GM18498 (cell line): ENCODE data around the gene REV3L.
"Not testable (repeated sequence)": the region's sequence is repeated elsewhere in the genome, so short reads cannot be mapped to it uniquely, and the experiment has no call there.

Experiments
- ATAC-seq: cut with Tn5 transposase; IDR thresholded peaks from one replicate; pipeline ENCODE4 v1.9.1; 2021; ENCODE audit warnings: mild to moderate bottlenecking, moderate library complexity; ENCODE audit not compliant: unreplicated experiment

Gene REV3L

DNA sequence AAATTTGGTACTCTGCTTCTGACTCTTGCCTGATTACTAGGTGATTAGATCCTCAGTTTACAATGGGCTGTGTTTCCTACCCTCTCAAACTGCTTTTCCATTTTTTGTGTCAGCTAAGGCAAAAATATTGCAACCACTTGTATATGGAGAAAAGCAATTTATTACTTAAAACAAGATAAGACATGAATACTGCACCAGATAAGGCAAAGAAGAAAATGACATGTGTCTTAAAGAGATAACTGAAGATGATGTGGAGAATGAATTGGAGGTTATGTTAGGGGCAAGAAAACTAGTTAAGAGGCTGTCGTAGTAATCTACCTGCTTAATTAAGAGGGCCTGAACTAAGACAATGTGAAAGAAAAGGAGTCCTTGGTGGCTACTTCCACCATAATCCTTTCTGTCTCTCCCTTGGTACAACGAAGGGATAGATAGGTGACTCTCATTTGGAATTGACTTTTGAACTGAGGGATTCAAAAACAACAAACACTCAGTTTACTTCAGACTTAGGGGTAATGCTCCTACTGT is 16.3 kb upstream of the REV3L start:
- no peak for ATAC-seq

DNA sequence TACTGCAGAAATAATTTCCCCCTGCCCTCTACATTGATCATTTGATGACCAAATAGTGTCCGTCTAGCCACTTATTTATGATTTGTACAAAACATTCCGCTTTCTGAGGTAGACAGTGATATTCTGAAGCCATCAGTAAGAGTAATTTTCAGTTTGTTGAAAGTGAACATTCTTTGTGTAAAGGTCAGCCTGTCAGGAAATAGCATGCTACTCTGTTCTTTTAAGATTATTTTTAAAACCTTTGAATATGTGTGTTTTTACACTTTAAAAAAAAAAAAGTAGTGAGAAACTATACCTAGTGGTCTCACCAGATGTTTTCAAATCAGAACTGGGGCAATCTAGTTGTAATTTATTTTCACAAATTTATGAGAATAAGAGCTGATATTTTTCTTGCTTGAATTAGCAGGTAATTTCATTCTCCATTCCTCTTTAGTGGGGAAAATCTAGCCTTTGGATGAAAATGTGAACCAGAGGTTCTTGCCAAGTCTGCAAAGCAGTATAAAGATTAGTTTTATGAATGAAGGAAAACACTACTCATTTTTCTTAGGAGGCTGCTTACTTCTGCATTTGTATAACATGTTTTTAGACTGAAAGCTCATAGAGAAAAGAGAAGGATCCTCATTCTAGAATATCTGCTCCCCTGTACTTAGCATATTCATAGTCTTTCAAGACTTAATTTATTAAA is 12.1 kb upstream of the REV3L start:
- ATAC-seq: no peak

DNA sequence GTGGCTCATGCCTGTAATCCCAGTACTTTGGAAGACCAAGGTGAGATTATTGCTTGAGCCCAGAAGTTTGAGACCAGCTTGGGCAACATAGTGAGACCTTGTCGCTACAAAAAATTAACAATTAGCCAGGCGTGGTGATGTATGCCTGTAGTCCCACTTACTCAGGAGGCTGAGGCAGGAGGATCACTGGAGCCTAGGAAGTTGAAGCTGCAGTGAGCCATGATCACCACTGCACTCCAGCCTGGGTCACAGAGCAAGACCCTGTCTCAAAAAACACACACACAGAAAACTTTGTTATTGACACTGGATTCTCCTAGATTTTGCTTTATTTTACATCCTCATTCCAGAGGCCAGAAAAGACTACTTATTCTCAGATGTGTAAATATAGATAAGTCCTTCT is 9.5 kb upstream of the REV3L start:
- ATAC-seq: no peak

DNA sequence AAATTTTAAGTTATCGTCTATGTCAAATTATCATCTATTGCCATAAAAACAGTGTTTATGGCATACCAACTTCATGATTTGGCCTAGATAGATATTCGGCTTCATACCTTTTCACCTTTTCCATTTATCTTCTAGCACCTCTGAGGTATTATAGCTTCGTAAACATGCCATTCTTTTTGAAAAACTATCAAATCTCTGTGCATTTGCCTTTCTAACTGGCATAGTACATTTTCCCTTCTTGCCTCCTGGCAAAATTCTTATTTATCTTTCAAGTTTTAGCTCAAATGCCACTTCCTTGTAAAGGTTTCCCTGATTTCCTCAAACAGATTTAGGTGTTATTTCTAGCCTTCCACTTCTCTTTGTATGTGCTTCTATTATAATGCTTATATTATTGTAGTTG is 7.0 kb upstream of the REV3L start:
- no peak for ATAC-seq

DNA sequence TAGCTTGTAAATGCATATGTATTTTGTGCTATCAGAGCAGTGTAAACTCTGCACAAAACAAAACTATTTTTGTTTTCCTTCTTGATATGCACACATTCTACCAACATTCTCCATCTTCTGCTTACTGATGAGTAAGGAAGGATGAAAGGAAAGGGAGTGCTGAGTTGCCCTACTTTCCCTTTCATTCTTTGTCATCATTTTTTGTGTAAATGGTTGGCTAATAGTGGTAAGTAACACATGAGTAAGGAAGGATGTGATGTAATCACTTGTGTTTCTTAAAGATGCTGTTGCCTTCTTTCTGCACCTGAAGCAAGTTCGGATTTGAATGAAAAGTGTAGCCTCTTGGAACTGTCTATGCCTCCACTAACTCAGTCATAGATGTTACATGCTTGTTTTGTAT is 4.6 kb upstream of the REV3L start:
- no peak for ATAC-seq

DNA sequence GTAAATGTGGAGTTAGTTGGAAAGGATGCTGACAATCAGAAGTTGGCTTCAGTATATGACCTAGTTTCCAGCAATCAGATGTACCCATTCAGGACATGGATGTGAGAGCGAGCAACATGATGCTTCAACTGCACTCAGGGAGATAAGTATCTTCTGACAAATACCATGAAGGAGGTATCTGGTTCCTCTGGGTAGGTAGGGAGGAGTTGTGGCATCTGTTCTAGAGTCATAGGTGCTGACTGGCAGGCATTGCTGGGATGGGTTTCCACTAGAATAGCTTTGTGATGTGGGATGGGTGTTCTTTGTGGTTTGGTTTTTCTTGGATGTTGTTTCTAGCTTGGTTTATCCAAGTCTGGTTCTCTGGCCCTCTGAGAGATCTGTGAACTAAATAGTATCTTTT is 3.9 kb upstream of the REV3L start:
- ATAC-seq: no peak

DNA sequence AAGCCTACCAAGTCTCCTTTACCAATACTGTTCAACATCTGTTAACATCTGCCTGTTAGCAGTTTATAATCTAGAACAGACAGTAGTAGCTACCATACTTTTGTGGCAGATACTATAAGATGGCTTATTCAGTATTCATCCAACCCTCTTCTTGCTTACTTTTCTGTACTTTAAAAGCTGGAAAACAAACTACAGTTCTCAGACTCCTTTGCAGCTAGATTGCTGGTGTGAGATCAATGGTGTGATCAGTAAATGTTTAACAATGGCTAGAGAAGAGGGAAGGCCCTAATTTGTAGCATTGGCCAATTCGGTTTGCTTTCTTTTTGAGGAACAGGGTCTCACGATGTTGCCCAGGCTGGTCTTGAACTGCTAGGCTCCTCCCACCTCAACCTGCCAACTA is 3.5 kb upstream of the REV3L start:
- ATAC-seq: no peak

DNA sequence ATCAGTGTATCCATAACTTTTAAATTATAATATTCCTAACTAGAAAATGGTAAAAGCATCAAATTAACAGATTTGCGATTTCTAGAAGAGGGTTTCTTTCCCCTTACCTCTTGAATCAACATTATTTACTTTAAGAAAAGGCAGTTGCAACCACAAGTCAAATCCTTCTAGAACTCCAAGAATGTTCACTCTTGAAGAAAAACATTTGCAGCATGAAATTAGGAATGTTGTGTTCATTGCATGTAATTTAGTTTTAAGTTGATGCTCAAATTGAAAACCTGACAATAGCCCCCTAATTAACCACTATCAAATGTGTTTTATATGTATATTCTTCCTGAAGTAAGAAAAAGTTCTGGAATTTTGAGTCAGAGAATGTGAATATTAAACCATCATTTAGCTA is 2.3 kb upstream of the REV3L start:
- ATAC-seq: no peak

DNA sequence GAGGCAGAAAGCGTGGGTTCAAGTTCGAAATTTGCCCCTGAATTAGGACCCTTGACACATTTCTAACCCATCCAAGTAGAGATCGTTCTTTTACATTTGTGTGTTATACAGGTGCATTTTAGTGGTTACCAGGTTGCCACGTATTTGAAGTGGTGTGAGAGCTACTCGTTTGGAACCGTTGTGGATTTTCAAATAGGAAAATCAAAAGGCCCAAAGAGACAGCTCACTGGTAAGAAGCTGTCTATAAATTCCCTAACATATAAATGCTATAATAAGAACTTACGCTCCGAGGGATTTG is 1.6 kb upstream of the REV3L start:
- ATAC-seq: no peak

DNA sequence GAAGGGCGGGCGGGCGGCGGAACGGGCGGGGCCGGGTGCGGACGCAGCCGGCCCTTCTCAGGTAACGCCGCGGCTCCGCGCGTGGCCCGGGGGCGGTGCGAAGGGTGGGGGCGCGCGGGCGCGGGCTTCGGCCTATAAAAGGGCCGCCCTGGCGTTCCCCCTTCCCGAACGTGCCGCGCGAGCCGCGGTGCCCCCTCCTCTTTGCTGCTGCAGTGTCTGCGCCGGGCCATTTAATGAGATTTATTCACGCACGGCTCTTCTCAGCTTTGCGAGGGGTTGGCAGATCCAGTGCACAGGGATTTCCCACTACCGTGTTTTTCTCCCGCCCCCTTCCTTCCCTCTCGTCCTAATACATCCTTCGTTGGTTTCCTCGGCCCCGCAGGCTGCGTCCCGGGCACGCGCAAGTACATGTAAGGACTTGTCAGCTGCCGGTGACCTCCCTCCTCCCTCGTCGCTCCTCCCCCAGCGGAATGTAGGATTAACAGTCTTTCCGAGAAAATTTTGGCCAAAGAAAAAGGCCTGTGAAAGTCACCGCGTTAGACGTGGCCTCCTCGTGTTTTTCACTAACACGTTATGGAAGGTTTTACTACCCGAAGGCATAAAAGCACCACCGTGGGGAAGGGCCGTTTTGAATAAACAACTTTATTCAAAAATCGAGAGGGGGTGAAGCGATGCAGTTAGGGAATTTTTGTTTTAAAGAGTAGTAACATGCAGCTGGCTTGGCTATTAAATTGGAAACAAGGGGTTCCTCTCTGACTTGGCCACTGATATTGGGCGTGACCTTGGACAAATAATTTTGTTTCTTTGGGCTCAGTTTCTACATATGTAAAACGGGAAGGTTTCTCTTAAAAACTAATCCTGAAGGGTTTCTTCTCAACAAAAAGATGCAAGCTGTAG is 966 bp upstream of the REV3L start:
- peak; percentile 58 for ATAC-seq

DNA sequence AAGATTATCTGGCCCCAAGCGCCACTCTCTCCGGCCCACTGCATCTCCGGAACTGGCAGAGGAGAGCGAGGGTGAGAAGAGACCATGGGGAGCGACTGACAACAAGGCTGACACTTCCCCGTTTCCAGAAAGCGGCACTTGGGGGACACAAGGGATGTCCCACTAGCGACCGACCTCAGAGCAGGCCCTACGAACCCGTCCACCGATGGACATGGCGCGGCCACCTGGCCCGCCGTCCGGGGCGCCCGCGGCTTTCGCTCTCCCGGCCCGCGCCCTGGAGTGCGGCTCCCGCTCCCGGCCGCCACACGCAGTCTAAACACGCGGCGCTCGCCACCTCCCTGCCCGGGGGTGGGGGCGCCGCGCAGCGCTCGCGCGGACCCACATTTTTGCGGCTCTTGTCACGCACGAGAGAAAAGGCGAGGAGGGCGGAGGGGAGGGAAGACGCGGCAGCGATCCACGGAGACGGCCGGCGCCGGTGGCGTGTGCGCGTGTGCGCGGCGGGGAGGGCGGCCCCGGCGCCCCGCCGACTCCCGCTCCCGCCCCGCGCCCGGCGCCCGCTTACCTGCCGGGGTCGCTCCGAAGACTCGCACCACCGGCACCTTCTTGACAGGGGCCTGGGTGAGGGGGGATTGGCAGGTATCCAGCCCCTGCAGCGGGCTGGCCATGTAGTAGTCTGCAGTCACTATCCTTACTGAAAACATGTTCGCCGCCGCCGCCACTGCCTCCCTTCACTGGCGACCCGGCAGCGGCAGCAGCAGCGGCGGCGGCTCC is 645 bp downstream of the REV3L start:
- peak; percentile 26 for ATAC-seq

DNA sequence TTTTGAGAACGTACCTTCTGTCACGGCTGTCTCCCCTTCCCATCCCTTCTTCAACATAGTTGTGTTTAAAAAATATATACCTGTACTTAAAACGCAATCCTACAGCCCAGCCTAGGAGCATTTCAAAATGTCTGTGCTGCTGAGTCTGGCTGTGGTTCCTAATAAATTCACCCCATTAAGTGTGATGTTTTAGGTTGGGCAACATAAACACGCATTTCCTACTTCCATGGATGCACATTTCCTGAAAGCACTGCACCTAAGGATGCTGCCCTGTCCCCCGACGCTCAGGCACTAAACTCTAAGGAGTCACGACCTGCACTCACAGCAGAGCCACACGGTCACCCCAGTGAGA is 1.2 kb downstream of the REV3L start:
- ATAC-seq: no peak

DNA sequence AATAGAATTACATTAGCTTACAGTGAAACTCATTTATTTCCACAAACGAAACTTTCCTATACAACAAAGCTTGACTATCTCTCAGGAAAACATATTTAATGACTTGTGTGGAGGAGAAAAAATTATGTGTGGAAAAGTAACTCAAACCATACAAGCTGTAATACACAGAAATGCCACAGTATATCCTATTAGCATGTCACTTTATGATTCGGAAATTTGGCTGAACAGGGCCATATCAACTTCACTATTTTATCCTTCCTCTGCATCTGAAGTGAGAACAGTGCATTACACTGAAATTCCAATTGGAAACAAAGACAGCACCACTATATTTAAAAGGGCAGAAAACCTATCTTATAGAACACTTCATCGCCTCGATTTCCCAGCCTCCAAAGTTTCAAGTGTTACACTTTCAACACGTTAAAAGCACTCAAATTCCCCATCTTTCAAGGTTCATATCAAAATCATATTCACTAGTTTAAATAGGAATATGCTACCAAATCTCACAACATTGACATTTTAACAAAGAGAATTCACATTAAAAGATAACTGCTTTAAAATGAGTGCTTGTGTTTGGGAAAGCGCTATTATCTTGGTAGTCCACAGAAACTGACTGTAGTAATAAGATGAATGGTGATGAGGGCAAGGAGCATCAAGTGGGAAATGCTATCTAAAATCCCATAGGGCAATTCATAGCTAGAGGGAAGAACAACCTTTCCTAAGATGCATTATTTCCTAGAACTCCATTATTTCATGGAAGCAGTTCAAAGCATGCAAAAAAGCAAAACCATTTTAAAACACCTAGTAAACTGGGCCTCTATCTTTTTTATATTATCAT is 1.8 kb downstream of the REV3L start:
- no peak for ATAC-seq

DNA sequence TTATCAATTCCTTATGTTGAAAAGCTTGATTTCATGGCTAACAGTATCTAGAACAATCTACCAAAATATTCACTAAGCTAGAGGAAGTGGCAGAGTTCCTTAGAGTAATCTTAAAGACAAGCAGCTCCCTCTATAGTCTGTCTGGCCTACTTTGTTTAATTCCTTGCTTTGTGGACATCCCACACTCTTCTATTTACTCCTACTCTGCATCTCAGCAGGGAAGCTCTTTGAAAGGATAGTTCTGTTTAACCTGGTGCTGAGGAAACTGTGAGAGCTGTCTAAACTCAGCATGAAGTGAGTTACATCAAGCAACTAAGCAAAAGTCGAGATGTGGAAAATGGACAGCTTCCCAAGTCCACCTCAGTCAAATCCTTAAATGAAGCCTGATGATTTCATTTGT is 4.3 kb downstream of the REV3L start:
- ATAC-seq: no peak

DNA sequence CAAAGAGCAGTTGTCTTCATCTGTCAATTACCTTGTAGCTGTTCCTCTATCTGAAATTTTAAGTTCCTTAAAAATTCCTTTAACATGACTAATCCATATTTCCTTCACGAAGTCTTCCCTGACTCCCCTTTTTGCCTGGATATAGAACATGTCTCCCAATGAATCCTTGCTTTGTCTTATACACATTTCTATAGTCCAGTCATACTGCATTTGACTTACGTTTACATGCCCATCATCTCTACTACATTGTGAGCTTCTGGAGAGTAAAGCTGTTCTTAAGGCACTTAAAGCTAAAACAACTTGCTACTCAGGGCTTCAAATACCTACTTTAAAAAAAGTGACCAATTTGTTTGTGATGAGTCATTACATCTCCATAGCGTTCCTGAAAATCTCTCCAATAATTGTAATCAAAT is 4.9 kb downstream of the REV3L start:
- no peak for ATAC-seq

DNA sequence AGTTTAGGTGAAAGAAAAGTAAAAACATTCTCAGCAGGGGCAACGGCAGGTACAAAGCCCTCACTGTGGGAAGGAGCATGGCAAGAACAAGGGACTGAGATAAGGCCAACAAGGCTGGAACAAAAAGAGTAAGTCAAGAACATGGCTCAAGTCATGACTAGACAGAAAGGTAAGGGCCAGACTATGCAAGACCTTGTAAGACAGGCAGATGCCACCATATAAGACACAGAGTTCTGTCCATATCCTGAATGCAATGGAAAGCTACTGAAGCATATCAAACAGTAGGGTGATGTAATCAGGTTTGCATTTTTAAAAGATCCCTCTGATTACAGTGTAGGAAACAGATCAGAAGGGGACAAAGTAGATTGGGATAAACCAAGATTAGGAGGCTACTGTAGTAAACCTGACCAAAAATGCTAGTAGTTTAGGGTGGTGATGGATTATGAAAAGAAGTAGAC is 5.5 kb downstream of the REV3L start:
- ATAC-seq: no peak

DNA sequence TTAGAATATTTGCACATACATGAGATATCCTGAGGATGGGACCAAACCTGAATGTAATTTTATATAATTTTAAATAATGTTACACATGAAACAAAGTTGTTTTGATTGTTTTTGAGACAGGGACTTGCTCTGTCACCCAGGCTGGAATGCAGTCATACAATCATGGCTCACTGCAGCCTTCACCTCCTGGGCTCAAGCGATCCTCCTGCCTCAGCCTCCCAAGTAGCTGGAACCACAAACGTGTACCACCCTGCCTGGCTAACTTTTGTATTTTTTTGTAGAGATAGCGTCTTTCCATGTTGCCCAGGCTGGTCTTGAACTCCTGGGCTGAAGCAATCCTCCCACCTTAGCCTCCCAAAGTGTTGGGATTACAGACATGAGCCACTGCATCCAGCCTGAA is 7.0 kb downstream of the REV3L start:
- ATAC-seq: not testable (repeated sequence)

DNA sequence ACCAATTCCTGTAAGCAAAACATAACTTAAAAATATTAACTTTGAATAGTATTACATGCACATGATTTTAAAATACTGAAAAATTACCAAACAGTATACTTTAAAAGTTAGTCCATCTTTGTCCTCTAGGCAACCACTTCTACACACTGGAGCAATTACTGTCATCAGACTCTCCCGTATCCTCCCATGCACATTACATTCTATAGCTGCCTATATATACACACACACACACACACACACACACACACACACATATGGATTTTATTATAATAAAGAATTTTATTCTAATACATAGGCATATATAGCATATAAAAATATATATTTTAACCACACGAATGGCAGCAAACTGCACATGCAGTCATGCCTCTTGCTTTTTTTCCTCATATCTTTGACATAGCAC is 8.2 kb downstream of the REV3L start:
- ATAC-seq: no peak

DNA sequence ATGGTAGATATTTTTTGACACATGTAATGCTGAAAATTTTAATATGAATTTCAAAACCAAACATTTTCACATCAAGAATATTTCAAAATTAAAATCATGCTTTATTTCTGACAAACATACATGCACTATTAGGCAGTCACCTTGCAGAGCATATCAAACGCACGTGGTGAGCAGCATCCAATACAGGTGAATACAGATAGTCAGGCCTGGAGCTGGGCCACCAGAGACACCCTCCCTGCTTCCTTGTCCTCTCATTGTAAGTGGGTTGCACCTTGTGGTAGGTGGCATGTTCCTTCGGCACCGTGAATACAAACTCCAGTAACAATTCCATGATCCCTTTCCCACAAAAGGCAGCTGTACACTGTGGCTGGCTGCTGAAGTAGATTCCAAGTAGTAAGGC is 8.9 kb downstream of the REV3L start:
- no peak for ATAC-seq

DNA sequence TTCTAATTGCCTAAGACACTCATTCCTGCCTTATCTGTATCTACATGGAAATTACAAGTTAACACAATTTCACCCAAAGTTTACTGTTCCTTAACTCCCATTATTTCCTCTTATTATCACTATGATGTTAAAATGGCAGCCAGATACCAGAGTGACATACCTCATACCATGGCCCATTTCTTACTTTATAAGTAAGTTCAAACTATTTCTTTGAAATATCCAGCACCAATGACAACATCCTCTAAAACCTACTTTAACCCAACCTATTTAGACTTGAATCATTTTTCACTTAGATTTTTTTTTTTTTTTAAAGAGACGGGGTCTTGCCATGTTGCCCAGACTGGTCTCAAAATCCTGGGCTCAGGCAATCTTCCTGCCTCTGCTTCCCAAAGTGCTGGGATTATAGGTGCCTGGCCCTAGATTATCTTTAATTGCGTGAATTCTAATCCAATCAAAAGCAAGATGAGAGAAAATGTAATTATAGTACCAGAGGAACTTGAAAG is 10.0 kb downstream of the REV3L start:
- ATAC-seq: no peak

DNA sequence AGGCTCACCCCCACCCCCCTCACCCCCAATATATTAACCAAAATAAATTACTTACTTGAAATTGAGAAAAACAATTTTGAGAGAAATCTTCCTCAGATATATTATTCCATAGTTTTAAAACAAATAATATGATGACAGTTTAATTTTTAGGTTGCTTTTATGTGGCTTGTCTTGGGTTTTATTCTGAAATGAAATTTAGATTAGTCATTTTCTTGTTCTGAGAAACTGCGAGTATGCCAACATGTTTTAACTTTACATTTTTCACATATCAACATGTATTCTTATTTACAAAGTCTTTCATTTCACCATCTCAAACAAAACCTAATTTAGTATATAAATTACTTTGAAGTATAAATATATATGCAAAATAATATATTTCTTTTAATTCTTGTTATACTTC is 11.1 kb downstream of the REV3L start:
- ATAC-seq: no peak
